ENCODE measurements around the gene SYNE1. TPM values are rescaled to one million over a fixed set of nuclear protein-coding genes. Genes with fewer than 3 reads are reported as not detected.

Gene SYNE1
- total RNA-seq, 1 experiment from 2014 or later: 3.0 TPM

GRCh38 chr6:152166897-152167296 is 470.3 kb downstream of the SYNE1 start:
- Histone ChIP-seq H3K4me1 (ENCODE audit: insufficient read depth, low read length) (no peaks in the 10 kb centered on the region), H3K56ac (ENCODE audit: insufficient read length, low read depth, low read length) (no peak overlapping the region), H3K18ac (ENCODE audit: insufficient read length, low read depth, low read length) (no peak overlapping the region), H4K5ac (ENCODE audit: insufficient read length, low read depth, low read length) (no peak overlapping the region), H2AK5ac (ENCODE audit: insufficient read length, low read length) (no peak overlapping the region), H2BK120ac (ENCODE audit: low read depth, low read length, poor library complexity, severe bottlenecking) (no peak overlapping the region), H4K20me1 (ENCODE audit: control insufficient read depth, insufficient read depth, insufficient read length) (no peaks in the 10 kb centered on the region), H2AFZ (ENCODE audit: low read length) (no peak overlapping the region), H3K79me2 (ENCODE audit: insufficient read depth, low read length) (no peaks in the 10 kb centered on the region), H3K4me2 (ENCODE audit: insufficient read depth, insufficient read length, low read length) (no peak overlapping the region), H2BK20ac (ENCODE audit: low read depth, low read length, poor library complexity, severe bottlenecking) (no peak overlapping the region), H3T11ph (ENCODE audit: low read length) (no peak overlapping the region), H3K4ac (ENCODE audit: low read depth, low read length) (no peak overlapping the region), H2BK15ac (ENCODE audit: low read depth, low read length) (no peak overlapping the region), H3K79me1 (ENCODE audit: insufficient read depth, low read depth, low read length, poor library complexity, severe bottlenecking) (no peaks in the 10 kb centered on the region), H4K91ac (ENCODE audit: insufficient read length, low read depth, low read length) (no peak overlapping the region), H3K9ac (ENCODE audit: extremely low read depth, insufficient read length, low read length) (no peak overlapping the region), H3K9me3 (ENCODE audit: control insufficient read depth, low read depth, low read length) (no peaks in the 10 kb centered on the region), H4K8ac (replicated peaks; ENCODE audit: insufficient read length, low read depth, low read length) (no peak overlapping the region), H3K23me2 (ENCODE audit: insufficient read length, low read depth, low read length, poor library complexity, severe bottlenecking) (no peaks in the 10 kb centered on the region), H2BK12ac (ENCODE audit: insufficient read length, low read depth, low read length) (no peak overlapping the region), H3K27ac (ENCODE audit: insufficient read length, low read depth, low read length) (no peak overlapping the region), H3K23ac (ENCODE audit: insufficient read length, low read depth, low read length) (no peak overlapping the region), H3K14ac (ENCODE audit: insufficient read depth, low read length) (no peak overlapping the region), H3K27me3 (ENCODE audit: insufficient read depth, low read length) (no peaks in the 10 kb centered on the region), H2BK5ac (ENCODE audit: insufficient read length, low read length) (no peak overlapping the region)
- H3K4me3 Mint-ChIP-seq: no peak overlapping the region
- no peaks in the 10 kb centered on the region for H3K9me3 Mint-ChIP-seq
- no peak overlapping the region for H3K27ac Mint-ChIP-seq
- no peaks in the 10 kb centered on the region for H3K36me3 Mint-ChIP-seq (ENCODE audit: insufficient read depth in 1 of 3, low read depth in 3 of 3)
- TF ChIP-seq, protein P1, sequence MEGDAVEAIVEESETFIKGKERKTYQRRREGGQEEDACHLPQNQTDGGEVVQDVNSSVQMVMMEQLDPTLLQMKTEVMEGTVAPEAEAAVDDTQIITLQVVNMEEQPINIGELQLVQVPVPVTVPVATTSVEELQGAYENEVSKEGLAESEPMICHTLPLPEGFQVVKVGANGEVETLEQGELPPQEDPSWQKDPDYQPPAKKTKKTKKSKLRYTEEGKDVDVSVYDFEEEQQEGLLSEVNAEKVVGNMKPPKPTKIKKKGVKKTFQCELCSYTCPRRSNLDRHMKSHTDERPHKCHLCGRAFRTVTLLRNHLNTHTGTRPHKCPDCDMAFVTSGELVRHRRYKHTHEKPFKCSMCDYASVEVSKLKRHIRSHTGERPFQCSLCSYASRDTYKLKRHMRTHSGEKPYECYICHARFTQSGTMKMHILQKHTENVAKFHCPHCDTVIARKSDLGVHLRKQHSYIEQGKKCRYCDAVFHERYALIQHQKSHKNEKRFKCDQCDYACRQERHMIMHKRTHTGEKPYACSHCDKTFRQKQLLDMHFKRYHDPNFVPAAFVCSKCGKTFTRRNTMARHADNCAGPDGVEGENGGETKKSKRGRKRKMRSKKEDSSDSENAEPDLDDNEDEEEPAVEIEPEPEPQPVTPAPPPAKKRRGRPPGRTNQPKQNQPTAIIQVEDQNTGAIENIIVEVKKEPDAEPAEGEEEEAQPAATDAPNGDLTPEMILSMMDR (conservative IDR thresholded peaks at IDR 0.05): no peak
- no CpG with 5 or more reads among the region's 5 CpGs for WGBS (ENCODE audit: extremely low coverage, insufficient read length, low lambda C conversion rate)
- H3K4me1 Mint-ChIP-seq: peaks cover 7 to 9% of the 10 kb centered on the region in 2 experiments
- no peaks in the 10 kb centered on the region for H3K27me3 Mint-ChIP-seq (ENCODE audit: low read depth)
- no peak for DNase-seq
